ENCODE results near the gene CELF5.
"Not testable (repeated sequence)": the region's sequence is repeated elsewhere in the genome, so short reads cannot be mapped to it uniquely, and the experiment has no call there.

The CELF5 gene

GRCh38 chr19:3283246-3283751 lies 58.8 kb downstream of the CELF5 start:
- in situ Hi-C loops (cut with HindIII; ENCODE audit: low sequenced_read_pairs) = no loop called here
- no peak for DNase-seq (ENCODE audit: low read depth)
- no peak overlapping the region for H3K4me3 ChIP-seq (ENCODE audit: low read depth, low read length)
- no peak for TF ChIP-seq CTCF (IDR thresholded peaks at IDR 0.05; ENCODE audit: low read depth, low read length, missing control alignments)

DNA sequence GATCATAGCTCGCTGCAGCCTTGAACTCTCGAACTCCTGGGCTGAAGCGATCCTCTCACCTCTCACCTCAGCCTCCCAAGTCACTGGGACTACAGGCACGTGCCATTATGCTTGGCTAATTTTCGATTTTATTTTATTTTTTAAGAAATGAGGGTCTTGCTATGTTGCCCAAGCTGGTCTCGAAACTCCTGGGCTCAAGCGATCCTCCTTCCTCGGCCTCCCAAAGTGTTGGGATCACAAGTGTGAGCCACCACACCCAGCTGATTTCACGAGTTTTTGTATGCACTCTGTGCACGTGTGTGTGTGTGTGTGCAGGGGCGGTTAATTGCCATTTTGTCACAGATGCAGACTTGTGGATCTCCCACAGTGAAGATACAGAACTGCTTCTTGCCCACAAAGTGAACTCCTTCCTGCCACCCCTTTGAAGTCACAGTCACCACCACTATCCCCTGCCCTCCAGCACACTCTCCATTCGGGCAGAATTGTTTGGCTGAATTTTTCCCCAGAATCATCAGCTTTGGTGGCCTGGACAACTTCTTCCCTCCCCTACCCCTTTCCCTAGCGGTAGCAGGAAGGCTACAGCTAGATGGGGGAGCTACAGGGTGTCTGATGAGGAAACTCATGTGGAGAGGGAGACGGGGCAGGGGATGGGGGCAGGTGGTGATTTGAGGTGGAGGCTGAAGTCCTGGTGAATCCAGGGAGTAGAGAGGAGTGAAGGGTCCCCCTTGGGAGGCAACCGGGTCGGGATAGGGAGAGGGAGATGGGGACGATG lies 59.6 kb downstream of the CELF5 start:
- in situ Hi-C loops (cut with HindIII; ENCODE audit: low sequenced_read_pairs) = no loop called here
- DNase-seq (ENCODE audit: low read depth) = no peak
- no peak overlapping the region for H3K4me3 ChIP-seq (ENCODE audit: low read depth, low read length)
- TF ChIP-seq CTCF (IDR thresholded peaks at IDR 0.05; ENCODE audit: low read depth, low read length, missing control alignments) = no peak

- DNase-seq (ENCODE audit: low read depth) = no peak
- no peak overlapping the region for H3K4me3 ChIP-seq (ENCODE audit: low read depth, low read length)
- in situ Hi-C loops (cut with HindIII; ENCODE audit: low sequenced_read_pairs) = no loop called here
Observed at GRCh38 chr19:3284759-3285646, 60.5 kb downstream of the CELF5 start.

DNA sequence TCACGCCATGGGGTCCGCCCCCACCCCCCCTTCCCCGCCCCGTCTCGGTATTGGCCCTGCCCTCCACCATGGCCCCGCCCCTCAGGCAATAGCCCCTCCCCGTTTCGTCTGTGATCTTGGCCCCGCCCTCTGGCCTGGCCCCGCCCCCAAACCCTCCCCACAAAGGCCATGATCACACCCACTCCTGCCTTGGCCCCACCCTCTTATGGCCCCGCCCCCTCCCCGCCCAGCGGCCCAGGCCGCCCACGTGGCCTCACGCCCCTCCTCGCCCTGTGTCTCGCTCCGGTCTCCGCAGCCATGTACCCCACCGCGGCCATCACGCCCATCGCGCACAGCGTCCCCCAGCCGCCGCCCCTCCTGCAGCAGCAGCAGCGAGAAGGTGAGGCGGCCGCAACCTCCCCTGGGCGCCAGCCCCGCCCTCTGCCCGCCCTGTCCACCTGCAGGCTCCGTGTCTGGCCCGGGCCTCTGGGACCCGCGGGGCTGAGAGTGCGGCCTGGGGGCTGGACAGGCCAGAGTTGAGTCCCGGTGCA lies 61.3 kb downstream of the CELF5 start:
- in situ Hi-C loops (cut with HindIII; ENCODE audit: low sequenced_read_pairs) = no loop called here
- no peak overlapping the region for H3K4me3 ChIP-seq (ENCODE audit: low read depth, low read length)
- TF ChIP-seq CTCF (IDR thresholded peaks at IDR 0.05; ENCODE audit: low read depth, low read length, missing control alignments) = no peak
- DNase-seq (ENCODE audit: low read depth) = no peak

More at GRCh38 chr19:3284759-3285646, 60.5 kb downstream of the CELF5 start:
- no peak for TF ChIP-seq CTCF (IDR thresholded peaks at IDR 0.05; ENCODE audit: low read depth, low read length, missing control alignments)

- no peak for DNase-seq (ENCODE audit: low read depth)
- in situ Hi-C loops (cut with HindIII; ENCODE audit: low sequenced_read_pairs) = no loop called here
- H3K4me3 ChIP-seq (ENCODE audit: low read depth, low read length) = no peak overlapping the region
- no peak for TF ChIP-seq CTCF (IDR thresholded peaks at IDR 0.05; ENCODE audit: low read depth, low read length, missing control alignments)
Observed at GRCh38 chr19:3287814-3288213, 63.4 kb downstream of the CELF5 start.

DNA sequence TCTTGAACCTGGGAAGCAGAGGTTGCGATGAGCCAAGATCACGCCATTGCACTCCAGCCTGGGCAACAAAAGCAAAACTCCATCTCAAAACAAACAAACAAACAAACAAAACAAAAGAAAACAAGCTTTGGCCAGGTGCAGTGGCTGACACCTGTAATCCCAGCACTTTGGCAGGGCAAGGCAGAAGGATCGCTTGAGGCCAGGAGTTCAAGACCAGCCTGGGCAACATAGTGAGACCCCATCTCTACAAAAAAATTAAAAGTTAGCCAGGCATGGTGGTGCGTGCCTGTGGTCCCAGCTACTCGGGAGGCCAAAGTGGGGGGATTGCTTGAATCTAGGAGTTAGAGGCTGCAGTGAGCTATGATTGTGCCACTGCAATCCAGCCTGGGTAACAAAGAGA lies 64.0 kb downstream of the CELF5 start:
- in situ Hi-C loops (cut with HindIII; ENCODE audit: low sequenced_read_pairs); DNase-seq (ENCODE audit: low read depth); H3K4me3 ChIP-seq (ENCODE audit: low read depth, low read length): not testable (repeated sequence)

All from astrocyte of the cerebellum (primary cell).